Lower leg skin (tissue), 3 donors: ENCODE results near the gene GRK1.
"Not testable (repeated sequence)": the region's sequence is repeated elsewhere in the genome, so short reads cannot be mapped to it uniquely, and the experiment has no call there.

Source experiments
- POLR2A ChIP-seq, 2 donors: fragments of 450-650 bp; IDR thresholded peaks; one replicate each; pipeline ENCODE4 v1.6.1; 2016 to 2017; ENCODE audit warnings: antibody characterized with exemption in 2 of 2, mild to moderate bottlenecking in 1 of 2, moderate library complexity in 1 of 2
- TF ChIP-seq, protein P1 (sequence below), 3 donors: fragments of 450-650 bp; IDR thresholded peaks; one replicate each; pipeline ENCODE4 v1.5.1; 2016; ENCODE audit warnings: antibody characterized with exemption in 3 of 3, mild to moderate bottlenecking in 3 of 3, moderate library complexity in 2 of 3

DNA sequence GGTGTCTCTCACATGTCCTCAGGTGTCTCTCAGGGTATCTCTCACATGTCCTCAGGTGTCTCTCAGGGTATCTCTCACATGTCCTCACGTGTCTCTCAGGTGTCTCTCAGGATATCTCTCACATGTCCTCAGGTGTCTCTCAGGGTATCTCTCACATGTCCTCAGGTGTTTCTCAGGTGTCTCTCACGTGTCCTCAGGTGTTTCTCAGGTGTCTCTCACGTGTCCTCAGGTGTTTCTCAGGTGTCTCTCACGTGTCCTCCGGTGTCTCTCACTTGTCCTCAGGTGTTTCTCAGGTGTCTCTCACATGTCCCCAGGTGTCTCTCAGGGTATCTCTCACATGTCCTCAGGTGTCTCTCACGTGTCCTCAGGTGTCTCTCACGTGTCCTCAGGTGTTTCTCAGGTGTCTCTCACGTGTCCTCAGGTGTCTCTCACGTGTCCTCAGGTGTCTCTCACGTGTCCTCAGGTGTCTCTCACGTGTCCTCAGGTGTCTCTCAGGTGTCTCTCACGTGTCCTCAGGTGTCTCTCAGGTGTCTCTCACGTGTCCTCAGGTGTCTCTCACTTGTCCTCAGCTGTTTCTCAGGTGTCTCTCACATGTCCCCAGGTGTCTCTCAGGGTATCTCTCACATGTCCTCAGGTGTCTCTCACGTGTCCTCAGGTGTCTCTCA, 42.2 kb upstream of the GRK1 start:
- TF ChIP-seq, protein P1, sequence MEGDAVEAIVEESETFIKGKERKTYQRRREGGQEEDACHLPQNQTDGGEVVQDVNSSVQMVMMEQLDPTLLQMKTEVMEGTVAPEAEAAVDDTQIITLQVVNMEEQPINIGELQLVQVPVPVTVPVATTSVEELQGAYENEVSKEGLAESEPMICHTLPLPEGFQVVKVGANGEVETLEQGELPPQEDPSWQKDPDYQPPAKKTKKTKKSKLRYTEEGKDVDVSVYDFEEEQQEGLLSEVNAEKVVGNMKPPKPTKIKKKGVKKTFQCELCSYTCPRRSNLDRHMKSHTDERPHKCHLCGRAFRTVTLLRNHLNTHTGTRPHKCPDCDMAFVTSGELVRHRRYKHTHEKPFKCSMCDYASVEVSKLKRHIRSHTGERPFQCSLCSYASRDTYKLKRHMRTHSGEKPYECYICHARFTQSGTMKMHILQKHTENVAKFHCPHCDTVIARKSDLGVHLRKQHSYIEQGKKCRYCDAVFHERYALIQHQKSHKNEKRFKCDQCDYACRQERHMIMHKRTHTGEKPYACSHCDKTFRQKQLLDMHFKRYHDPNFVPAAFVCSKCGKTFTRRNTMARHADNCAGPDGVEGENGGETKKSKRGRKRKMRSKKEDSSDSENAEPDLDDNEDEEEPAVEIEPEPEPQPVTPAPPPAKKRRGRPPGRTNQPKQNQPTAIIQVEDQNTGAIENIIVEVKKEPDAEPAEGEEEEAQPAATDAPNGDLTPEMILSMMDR (IDR thresholded peaks at IDR 0.05) = not testable (repeated sequence)
- TF ChIP-seq POLR2A (IDR thresholded peaks at IDR 0.05) = not testable (repeated sequence)
